HG03280 (cell line): ENCODE results near the gene ZC3HAV1L.
A peak's percentile ranks its signal among the peaks of the same experiment; 100 is the strongest.
"Not testable (repeated sequence)": the region's sequence is repeated elsewhere in the genome, so short reads cannot be mapped to it uniquely, and the experiment has no call there.

Source experiments
- ATAC-seq: cut with Tn5 transposase; IDR thresholded peaks from one replicate; pipeline ENCODE4 v1.9.1; 2021; ENCODE audit warnings: mild to moderate bottlenecking, moderate library complexity; ENCODE audit not compliant: unreplicated experiment

Gene ZC3HAV1L

DNA sequence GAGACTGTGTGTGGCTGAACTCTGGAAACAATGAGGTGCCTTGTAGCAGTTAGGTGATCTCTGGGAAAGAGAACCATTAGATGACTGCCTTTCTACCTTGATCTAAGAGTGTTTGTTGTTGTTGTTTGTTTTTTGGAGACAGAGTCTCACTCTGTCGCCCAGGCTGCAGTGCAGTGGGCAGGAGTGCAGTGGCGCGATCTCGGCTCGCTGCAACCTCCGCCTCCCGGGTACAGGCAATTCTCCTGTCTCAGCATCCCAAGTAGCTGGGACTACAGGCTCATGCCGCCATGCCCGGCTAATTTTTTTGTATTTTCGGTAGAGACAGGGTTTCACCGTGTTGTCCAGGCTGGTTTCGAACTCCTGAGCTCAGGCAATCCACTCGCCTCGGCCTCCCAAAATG lies 18.8 kb upstream of the ZC3HAV1L start:
- not testable (repeated sequence) for ATAC-seq

DNA sequence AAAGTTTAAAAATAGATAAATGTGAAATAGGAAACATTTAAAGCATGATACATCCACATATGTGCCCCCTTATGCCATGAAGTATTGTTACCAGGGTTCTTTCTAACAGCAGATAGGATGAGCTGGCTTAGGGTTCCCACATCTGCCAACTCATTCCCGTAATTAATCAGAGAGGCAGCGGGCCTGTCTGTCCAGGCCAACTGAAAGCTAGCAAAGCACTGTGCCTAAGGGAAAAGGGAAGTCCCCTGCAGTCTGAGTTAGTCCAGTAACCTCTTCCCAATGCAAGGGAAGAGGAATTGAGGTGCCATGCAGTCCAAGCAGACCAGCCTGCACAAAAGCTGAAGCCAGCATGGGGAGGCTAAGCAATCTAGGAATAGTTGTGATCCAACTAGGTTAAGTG lies 18.3 kb upstream of the ZC3HAV1L start:
- no peak for ATAC-seq

DNA sequence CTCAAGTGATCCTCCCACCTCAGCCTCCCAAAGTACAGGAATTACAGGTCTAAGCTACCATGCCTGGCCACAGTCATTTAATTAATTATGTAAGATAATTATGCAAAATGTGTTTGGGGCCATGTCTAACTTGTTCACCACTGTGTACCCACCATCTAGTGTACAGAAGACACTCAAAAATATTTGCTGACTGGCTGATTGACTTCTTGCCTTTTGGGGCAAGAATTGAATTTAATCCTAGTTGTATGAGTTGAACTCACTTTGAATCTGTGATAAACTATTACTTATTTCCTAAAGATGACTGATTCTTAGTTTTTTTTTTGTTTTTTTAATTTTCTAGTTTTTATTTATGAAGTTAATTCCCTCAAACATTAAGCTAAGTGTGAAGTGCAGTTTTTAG lies 15.8 kb upstream of the ZC3HAV1L start:
- no peak for ATAC-seq

DNA sequence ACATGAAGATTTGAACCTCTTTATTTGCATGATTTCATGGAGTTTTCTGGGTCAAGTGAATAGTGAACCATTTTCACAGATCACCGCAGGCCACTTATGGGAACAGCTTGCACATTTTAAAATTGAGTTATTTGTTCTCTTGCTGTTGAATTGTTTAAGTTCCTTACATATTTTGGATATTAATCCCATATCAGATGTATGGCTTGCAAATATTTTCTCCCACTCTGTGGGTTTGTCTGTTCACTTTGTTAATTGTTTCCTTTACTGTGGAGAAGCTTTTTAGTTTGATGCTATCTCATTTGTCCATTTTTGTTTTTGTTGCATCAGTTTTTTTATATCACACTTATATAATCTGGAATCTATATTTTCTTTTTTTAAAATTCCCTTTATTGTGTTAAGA lies 14.1 kb upstream of the ZC3HAV1L start:
- ATAC-seq: no peak

DNA sequence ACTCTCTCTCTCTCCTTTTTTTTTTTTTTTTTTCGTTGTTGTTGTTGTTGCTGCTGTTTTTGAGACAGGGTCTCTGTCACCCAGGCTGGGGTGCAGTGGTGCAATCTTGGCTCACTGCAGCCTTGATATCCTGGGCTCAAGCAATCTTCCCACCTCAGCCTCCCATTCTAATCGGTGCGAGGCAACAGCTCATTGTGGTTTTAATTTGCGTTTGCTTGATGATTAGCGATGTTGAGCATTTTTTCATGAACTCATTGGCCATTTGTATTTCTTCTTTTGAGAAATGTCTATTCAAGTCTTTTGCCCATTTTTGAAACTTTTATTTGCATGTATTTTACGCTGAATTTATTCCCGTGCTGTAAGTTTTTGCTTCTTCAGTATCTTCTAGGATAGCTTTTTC lies 13.3 kb upstream of the ZC3HAV1L start:
- ATAC-seq: no peak

DNA sequence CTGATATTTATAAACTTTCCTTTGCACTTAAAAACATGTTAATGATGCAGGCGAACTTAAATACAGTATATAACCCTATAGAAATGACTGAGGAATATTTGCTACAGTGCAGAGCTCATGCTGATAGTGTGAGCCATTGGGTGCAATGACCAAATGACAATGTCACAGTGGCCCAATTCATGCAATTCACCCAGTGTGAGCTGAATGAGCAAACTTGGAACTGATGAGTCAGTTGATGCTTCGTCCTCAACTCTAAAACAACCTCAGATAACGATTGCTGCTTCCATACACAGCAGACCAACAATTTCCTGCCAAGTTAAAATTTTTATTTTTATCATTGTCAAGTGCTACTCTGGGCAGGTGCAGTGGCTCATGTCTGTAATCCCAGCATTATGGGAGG lies 12.1 kb upstream of the ZC3HAV1L start:
- no peak for ATAC-seq

DNA sequence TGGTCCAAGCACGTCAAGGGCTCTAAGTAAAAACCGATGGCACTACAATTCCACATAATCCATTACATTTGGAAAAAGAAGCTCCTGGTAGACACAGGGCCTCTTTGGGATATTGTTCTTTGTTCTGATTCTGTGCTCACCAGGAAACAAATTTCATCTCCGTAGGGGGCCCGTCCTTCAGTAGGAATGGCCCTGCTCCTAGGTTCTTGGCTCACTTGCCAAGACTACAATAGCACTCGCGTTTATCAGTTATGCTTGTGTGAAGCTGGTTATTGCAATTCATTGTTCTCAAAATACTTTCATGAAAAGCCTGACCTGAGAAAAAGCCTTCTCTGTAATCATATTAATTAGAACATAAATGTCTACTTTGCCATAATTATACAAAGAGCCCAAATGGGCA lies 10.3 kb upstream of the ZC3HAV1L start:
- no peak for ATAC-seq

DNA sequence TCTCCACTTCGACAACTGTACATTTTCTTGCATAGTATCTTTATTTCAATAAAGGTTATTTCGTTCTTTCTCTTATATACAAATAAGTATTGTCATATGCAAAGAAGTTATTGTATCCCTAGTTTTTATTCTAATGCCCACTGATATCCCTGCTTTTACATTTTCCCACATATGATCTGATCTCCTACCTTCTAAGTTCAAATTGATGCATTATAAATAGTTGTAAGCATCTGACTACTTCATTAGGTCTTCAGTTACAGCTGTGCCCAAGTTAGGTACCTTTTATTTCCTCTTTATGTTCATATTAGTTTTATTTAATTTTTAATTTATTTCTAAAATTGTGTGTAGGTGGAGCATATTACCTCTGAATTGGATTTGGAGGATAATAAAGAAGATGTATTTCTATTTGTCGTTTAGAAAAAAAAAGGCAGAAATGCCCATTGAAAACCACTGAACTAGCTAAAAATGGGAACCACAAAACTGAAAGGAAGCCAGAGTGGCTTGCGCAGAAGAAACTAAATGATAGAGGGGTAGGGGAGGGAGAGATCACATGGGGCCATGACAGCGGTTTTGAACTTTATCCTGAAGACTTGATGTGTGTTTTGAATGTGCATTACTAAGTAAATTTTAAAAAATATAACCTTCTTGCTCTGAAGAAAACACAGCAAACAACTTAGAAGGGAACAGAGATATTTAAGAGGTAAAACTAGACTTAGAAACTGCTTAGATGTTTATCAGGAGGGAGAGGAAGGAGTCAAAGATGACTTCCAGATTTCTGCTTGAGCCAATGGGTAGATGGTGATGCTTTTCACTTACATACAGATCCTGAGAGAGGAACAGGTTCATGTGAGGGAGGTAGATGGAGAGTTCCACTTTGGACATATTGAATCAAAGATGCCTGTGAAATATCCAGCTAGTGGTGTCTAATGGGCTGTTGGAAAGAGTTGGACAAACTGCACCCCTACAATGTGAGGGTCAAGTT lies 9.3 kb upstream of the ZC3HAV1L start:
- ATAC-seq: no peak

DNA sequence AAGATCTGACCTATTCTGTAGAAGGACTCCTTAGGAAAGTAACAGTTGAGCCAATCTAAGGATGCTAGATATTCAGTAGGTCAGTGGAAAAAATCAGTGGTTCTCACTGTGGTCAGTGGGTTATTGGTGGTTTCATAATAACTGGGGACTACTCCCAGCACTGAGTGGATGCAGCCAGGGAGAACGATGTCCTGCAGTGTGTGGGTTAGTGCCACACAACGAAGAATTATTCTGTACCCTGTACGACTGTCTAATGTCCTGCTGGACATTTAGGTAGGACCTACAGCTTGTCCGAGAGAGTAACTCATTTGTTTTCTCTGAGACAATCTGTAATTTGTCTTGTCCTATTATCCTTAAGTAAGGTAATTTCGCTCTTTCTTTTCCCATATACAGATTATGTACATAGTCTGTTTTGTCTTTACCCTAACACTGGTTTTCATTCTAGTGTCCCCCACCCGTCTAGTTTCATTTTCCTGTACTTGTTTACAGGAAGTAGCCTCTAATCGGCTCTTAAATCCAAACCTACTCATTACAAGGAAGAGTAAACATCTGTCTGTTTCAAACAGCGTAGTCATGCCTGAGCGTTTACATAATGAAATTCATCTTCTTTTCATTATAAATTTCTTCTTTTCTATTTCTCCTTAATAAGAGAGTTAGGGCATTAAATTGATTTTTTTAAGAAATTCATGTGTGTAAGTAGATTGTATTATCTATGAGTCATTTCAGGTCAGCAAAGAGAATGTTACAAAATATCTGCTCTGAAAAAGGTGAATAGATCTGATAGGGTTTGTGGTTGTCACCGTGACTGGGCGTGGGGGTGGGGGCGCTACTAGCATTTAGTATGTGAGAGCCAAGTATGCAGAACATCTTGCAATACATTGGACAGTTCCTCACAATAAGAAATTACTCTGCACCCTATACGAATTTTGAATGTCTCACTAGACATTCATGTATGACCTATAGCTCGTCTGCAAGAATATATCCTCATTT lies 8.3 kb upstream of the ZC3HAV1L start:
- peak; percentile 45 for ATAC-seq

DNA sequence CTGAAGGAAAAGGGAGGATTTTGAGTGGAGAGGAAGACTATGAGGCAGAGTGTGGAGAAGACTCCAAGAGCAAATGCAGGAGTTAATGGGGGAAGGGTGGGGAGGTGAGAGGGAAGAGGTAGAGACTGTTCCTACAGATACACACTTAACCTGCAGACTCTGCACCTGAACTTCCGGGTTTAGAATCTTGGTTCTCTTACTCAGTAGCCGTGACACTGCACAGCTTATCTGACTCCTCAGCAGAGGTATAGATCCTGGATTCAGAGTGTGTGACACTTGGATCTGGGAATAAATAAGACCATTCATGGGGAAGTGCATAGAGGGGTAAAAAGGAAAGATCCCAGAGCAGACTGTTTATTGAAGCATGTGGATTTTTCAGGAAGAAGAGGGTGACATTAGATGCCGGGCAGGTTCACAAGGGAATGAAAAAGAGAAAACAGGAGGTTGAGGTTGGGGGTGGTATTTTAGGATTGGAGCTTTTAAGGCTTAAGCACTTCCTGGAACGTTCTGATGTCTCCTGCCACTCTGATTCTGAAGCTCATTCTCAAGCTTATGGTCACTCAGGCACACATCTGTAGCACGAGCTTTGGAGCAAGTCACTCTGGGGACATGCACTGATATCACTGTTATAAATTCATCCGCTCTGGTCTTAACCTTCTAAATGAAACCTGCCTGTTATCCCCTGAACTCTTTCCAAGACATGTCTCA lies 5.7 kb upstream of the ZC3HAV1L start:
- no peak for ATAC-seq

DNA sequence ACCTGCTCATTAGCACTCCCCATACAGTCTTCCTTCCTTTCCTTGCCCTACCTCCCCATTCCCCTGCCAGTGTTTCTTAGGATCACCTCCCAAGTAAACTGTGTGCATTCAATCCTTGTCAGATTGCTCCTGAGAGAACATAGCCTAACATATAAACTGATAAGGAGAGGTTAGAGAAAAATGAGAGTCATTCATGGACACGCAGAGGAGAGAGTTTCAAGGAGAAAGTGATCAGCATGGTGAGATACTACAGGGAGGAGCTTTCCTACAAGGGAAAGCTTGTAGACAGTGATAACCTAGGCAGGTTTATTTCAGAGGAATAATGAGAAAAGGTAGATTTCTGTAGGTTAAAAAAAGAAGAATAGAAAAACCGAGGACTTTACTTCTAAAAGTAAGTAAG lies 2.8 kb upstream of the ZC3HAV1L start:
- ATAC-seq: no peak

DNA sequence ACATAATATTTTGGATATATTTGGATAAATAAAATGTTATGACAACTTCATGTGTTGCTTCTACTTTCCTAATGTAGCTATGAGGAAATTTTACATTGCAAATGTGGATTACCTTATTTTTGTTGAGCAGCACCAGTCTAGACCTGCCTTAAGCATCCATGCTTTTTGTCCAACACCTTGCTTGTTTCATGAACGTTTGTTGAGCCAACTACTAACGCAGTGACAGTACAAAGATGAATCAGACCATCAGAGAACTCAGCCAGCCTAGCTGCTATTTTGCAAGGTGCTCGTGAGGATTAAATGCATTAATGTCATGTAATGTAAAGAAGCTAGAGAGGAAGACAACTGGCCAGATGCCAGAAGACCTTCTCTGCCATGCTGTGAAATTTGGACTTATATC lies 1.1 kb upstream of the ZC3HAV1L start:
- no peak for ATAC-seq

DNA sequence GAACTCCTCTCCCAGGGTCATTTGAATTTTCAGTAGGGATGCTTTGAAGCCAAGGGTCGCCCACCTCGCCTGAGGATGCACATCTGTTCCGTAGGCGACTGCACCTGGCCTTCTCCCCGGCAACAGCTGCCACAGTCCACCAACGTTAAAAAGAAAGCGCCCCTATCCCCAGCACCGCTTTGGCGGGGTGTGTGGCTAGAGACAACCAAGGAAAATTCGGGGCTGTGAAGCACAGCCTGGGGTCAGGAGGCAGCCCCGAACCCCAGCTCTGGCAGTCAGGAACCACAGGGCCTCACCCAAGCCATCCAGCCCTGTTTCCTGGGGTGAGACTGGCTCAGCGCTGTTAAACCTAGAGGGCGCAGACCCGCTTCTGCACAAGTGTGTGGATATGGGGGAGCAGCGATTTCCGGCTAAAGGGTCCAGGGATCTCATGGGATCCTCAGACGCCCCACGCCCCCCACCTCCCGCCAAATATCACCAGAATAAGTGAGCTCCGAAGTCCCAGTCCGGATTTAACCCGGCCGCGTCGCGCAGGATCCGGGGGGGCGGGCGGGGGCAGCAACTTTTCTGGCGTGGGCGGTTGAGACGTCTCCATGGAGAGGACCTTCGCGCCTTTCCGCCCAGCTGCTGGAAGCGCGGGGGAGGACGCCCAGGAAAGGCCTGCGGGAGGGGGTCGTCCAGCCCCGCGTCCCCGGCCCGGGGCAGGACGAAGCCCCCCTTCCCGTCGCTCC lies 822 bp downstream of the ZC3HAV1L start:
- ATAC-seq: peak; percentile 31

DNA sequence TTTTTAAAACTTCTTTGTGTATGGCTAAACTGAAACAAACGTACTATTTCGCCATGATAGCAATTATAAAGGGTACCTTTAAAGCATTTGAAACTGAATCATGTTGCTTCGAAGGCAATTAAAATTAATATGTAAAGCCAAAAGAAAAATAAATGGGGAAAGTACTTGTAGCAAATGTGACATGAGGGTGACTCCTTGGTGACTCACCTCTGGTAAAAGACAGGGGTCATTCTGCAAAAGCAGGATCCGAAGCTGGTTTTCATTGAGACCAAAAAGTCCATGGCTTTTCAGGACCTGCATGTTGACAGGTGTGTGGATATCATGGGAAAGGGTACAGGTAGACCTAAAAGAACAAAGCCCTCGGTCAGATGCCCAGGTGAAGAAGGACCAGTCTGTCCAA lies 1.5 kb downstream of the ZC3HAV1L start:
- ATAC-seq: no peak

DNA sequence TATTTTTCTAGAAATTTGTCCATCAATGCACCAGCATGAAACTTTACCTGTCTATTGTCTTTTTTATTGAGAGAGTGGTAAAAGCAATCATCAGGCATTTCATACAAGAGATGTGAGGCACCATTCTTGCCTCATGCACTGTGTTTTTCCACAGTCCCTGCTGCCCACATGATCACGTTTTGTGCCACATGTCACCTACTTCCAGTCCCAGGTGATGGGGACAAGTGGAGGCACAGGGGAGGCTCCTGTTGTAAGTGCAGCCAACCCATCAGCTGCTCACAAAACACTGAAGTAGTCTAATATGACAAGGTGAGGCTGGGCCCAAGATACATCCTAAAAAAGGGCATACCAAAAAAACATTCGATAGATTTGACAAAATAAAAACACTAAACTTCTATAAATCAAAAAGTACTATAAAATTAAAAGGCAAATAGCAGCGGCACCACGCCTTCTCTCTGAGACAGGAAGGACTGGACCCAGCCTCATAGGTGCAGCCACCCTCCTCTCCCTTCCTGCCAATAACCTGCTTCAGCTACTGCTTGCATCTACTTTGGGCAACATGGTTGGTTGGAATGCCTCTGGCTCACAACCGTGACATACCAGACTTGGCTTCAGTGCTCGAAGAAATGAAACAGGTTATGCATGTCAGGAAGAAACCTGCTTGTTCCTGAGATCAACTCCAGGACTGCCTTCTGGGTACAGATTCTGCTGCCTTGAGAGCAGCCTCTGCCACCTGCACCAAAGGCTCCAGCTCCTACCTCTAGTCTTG lies 2.3 kb downstream of the ZC3HAV1L start:
- no peak for ATAC-seq

DNA sequence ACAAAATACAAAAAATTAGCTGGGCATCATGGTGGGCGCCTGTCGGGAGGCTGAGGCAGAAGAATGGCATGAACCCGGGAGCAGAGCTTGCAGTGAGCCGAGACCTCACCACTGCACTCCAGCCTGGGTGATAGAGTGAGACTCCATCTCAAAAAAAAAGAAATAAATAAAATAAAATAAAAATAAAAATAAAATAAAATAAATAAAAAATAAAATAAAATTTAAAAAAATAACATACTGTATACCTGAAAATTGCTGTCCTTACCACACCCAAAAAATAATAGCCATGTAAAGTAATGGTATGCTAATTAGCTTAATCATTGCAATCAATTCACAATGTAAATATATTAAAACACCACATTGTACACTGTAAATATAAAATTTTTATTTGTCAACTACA lies 3.4 kb downstream of the ZC3HAV1L start:
- ATAC-seq: no peak

DNA sequence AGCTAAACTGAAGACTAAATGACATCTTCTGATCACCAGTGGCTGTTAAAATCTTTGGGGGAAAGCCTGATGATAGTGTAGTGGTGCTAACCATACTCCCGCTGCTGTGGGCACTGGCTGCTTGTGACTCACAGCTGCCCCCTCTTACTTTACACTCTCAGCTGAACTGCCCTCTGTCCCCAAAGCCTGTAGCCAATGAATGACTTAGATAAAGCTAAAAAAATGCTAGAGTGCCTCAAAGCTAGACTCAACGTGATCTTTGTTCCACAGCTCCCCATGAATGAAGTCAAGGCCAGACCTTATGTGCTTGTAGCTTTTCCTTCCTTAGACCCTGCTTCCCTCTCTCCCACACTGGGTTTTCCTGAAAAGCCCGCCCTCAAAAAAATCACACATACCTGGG lies 6.5 kb downstream of the ZC3HAV1L start:
- no peak for ATAC-seq

DNA sequence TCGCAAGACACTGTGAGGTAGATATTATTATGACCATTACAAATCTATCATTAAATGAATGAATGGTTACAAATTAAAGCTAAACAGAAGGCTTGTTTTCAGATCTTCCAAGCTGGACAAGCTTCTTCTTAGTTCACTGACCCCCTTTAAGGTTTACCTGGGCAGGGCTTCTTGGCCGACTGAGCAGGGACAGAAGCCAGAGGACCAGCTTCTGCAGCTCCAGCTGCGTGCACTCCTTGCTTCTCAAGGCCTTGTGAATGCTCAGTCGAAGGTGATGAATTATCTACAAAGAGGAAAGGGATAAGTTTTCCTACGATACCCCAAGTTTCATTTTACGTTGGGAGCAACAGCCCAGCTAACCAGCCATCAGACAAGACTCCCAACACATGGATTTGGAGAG lies 9.3 kb downstream of the ZC3HAV1L start:
- no peak for ATAC-seq

DNA sequence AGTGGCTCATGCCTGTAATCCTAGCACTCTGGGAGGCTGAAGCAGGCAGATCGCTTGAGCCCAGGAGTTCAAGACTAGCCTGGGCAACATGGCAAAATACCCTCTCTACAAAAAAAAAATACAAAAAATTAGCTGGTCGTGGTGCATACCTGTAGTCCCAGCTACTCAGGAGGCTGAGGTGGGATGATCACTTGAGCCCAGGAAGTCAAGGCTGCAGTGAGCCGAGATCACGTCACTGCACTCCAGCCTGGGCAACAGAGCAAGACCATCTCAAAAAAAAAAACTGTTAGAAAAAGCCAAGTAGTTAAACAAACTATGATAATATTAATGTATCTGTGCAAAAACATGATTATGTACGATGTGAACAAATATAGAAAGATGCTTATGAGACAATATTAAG lies 10.0 kb downstream of the ZC3HAV1L start:
- not testable (repeated sequence) for ATAC-seq

DNA sequence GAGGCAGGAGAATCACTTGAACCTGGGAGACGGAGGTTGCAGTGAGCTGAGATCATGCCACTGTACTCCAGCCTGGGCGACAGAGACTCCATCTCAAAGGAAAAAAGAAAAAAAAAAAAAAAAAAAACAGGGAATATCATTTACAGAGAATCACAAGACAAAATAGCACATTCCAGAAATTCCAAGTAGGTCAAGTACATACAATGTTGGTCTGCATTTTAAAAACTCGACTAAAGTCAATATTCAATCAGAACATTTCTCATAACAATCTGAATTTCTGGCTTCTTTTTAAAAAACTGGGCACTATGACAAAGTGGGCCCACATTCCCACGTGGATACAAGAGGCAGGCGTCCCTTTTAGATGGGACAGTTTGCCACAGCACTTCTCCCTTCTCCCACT lies 12.8 kb downstream of the ZC3HAV1L start:
- ATAC-seq: no peak
